Cardiac muscle cell (in vitro differentiated cells and primary cell): ENCODE data around the gene PARVA. TPM values are rescaled to one million over a fixed set of nuclear protein-coding genes. Genes with fewer than 3 reads are reported as not detected.

Experiments
- DNase-seq, 2 donors: peaks; one replicate each; pipeline versions ENCODE4 v3.0.0 to v3.0.0-alpha.2; 2010 to 2017; ENCODE audit warnings: low read depth in 1 of 2, low spot score in 1 of 2
- H3K27ac ChIP-seq: fragments of 200-600 bp; sonication (generic); 2 replicates; pipeline ENCODE4 v1.5.1; 2016
- H3K27me3 ChIP-seq: fragments of 200-600 bp; sonication (generic); 2 replicates; pipeline ENCODE4 v1.6.0; 2016; ENCODE audit warnings: control low read depth
- H3K36me3 ChIP-seq: fragments of 200-600 bp; sonication (generic); 2 replicates; pipeline ENCODE4 v1.5.1; 2016; ENCODE audit warnings: control low read depth
- H3K4me1 ChIP-seq: fragments of 200-600 bp; sonication (generic); 2 replicates; pipeline ENCODE4 v1.8.1; 2017; ENCODE audit warnings: low read depth, mild to moderate bottlenecking, mixed run types
- H3K4me3 ChIP-seq: fragments of 200-600 bp; sonication (generic); 2 replicates; pipeline ENCODE4 v1.5.1; 2016; ENCODE audit warnings: mild to moderate bottlenecking
- H3K9me3 ChIP-seq: fragments of 200-600 bp; sonication (generic); 2 replicates; pipeline ENCODE4 v1.5.1; 2017; ENCODE audit warnings: low read depth, mild to moderate bottlenecking, control low read depth
- polyA plus RNA-seq: library from polyadenylated mRNA; unstranded; fragments of >200 nt; fragmentation: Nextera tagmentation; extraction: Ambion mirVana; gene quantifications from 2 replicates; pipeline ENCODE4 v1.2.1, GENCODE V29; 2016
- total RNA-seq: library from RNA; depleted of rRNA; stranded (reverse); fragments of >200 nt; gene quantifications from 2 replicates; pipeline ENCODE4 v1.2.3, GENCODE V29; 2016
- TF ChIP-seq, protein P1 (sequence below): IDR thresholded peaks from 2 replicates; pipeline ENCODE4 v1.5.1; 2012; ENCODE audit warnings: low read depth, mild to moderate bottlenecking, low read length

PARVA gene
- total and polyA plus RNA-seq, 2 experiments from 2014 or later, result 13.0 to 24.2 TPM

- no peak overlapping the region for H3K4me3 ChIP-seq
- no peaks in the 10 kb centered on the region for H3K27me3 ChIP-seq
- H3K36me3 ChIP-seq, result no peaks in the 10 kb centered on the region
- no peaks in the 10 kb centered on the region for H3K9me3 ChIP-seq
- H3K27ac ChIP-seq, result no peak overlapping the region
- TF ChIP-seq, protein P1, sequence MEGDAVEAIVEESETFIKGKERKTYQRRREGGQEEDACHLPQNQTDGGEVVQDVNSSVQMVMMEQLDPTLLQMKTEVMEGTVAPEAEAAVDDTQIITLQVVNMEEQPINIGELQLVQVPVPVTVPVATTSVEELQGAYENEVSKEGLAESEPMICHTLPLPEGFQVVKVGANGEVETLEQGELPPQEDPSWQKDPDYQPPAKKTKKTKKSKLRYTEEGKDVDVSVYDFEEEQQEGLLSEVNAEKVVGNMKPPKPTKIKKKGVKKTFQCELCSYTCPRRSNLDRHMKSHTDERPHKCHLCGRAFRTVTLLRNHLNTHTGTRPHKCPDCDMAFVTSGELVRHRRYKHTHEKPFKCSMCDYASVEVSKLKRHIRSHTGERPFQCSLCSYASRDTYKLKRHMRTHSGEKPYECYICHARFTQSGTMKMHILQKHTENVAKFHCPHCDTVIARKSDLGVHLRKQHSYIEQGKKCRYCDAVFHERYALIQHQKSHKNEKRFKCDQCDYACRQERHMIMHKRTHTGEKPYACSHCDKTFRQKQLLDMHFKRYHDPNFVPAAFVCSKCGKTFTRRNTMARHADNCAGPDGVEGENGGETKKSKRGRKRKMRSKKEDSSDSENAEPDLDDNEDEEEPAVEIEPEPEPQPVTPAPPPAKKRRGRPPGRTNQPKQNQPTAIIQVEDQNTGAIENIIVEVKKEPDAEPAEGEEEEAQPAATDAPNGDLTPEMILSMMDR, result no peak
- peaks cover 5% of the 10 kb centered on the region for H3K4me1 ChIP-seq
- DNase-seq, result no peak
Measured at GRCh38 chr11:12467610-12468009, 90.2 kb downstream of the PARVA start.

DNA sequence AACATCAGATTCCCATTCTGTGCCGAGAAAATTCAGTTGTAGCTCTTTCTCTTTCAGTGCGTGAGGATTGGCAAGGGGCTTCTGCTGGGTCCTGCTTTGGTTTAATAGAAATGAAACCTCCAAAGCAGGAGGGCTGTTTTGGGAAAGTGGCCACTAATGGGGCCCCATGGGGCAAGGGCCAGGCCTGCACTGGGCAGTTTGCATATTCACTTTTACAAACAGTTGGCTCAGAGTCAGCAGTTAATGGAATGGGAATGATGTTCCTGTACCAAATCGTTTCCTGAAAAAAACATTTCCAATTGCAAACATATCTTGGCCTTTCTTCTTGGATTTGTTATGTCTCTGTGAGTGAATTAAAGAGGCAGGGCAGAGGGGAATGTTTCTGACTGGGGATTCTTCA lies 92.1 kb downstream of the PARVA start:
- Histone ChIP-seq H3K4me1 (peaks cover 9% of the 10 kb centered on the region), H3K27ac (no peak overlapping the region), H3K36me3 (no peaks in the 10 kb centered on the region), H3K27me3 (no peaks in the 10 kb centered on the region), H3K4me3 (no peak overlapping the region), H3K9me3 (no peaks in the 10 kb centered on the region)
- DNase-seq, result peak in 1 of 2 donors; percentile 60
- TF ChIP-seq, protein P1, result no peak

GRCh38 chr11:12470236-12470635 lies 92.9 kb downstream of the PARVA start:
- H3K36me3 ChIP-seq, result no peaks in the 10 kb centered on the region
- DNase-seq, result no peak
- H3K9me3 ChIP-seq, result no peaks in the 10 kb centered on the region
- peaks cover 9% of the 10 kb centered on the region for H3K4me1 ChIP-seq
- H3K4me3 ChIP-seq, result no peak overlapping the region
- H3K27me3 ChIP-seq, result no peaks in the 10 kb centered on the region
- TF ChIP-seq, protein P1, result no peak
- no peak overlapping the region for H3K27ac ChIP-seq

DNA sequence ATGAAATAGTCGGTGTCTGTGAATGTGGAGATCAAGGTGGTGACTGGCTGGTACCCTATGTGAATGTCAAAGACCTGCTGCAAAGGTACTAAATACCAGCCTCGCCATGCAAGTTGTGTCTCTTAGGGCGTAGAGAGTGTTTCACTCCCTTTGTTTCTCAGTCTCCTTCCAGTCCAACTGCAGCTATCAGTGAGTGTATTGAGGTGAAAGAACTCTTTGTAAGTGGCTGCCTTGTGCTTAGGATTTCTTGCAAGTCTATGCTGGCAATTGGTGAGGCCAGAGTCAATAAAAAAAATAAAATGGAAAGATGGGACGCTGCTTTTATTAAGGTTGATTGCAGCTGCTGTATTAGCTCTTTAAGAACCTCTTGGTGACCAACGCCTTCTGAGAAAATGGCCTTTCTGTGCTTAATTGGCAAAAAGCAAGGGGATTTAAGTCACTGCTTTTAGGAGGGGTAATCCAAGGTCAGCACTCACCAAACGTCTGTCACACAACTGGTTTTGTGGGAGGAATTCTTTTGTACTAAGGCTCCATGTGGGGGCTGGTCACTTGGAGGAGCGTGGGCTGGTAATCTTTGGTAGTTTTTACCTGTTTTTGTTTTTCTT lies 95.1 kb downstream of the PARVA start:
- DNase-seq, result peak in 1 of 2 donors; percentile 30
- no peaks in the 10 kb centered on the region for H3K27me3 ChIP-seq
- H3K9me3 ChIP-seq, result no peaks in the 10 kb centered on the region
- no peak overlapping the region for H3K4me3 ChIP-seq
- H3K27ac ChIP-seq, result no peak overlapping the region
- peaks cover 4% of the 10 kb centered on the region for H3K36me3 ChIP-seq
- H3K4me1 ChIP-seq, result peaks cover 9% of the 10 kb centered on the region
- TF ChIP-seq, protein P1, result no peak

- H3K27ac ChIP-seq, result no peak overlapping the region
- peaks cover 4% of the 10 kb centered on the region for H3K36me3 ChIP-seq
- TF ChIP-seq, protein P1, result no peak
- H3K9me3 ChIP-seq, result no peaks in the 10 kb centered on the region
- peaks cover 9% of the 10 kb centered on the region for H3K4me1 ChIP-seq
- no peaks in the 10 kb centered on the region for H3K27me3 ChIP-seq
- no peak overlapping the region for H3K4me3 ChIP-seq
- DNase-seq, result no peak
Measured at GRCh38 chr11:12473381-12473780, 96.0 kb downstream of the PARVA start.

- Histone ChIP-seq H3K36me3 (peaks cover 4% of the 10 kb centered on the region), H3K9me3 (no peaks in the 10 kb centered on the region), H3K4me3 (no peak overlapping the region)
Measured at GRCh38 chr11:12474871-12475270, 97.5 kb downstream of the PARVA start.

More at GRCh38 chr11:12474871-12475270, 97.5 kb downstream of the PARVA start:
- no peak for DNase-seq
- TF ChIP-seq, protein P1, result no peak
- Histone ChIP-seq H3K27ac (no peak overlapping the region), H3K27me3 (no peaks in the 10 kb centered on the region), H3K4me1 (peaks cover 9% of the 10 kb centered on the region)
